Measurements from ENCODE around the gene SPEN. TPM values are rescaled to one million over a fixed set of nuclear protein-coding genes. Genes with fewer than 3 reads are reported as not detected.

Gene SPEN
- polyA plus RNA-seq, 3 donors, result 57.4 to 68.0 (median 67.3) TPM

- DNase-seq, result no peak
These were observed 85.1 kb downstream of the SPEN start for GRCh38 chr1:15932612-15933011.

- no peak for DNase-seq
These were observed 86.2 kb downstream of the SPEN start for GRCh38 chr1:15933684-15934083.

GRCh38 chr1:15934211-15935055 lies 86.9 kb downstream of the SPEN start:
- no peak for DNase-seq

- DNase-seq, result no peak
These were observed 87.8 kb downstream of the SPEN start for GRCh38 chr1:15935056-15935950.

- DNase-seq, result no peak
These were observed 88.5 kb downstream of the SPEN start for GRCh38 chr1:15936025-15936424.

- no peak for DNase-seq
These were observed 89.6 kb downstream of the SPEN start for GRCh38 chr1:15937146-15937545.

- no peak for DNase-seq
These were observed 90.2 kb downstream of the SPEN start for GRCh38 chr1:15937706-15938168.

GRCh38 chr1:15938628-15939161 lies 91.2 kb downstream of the SPEN start:
- no peak for DNase-seq

- DNase-seq, result peak; percentile 36
These were observed 91.9 kb downstream of the SPEN start for GRCh38 chr1:15939181-15940109.

- no peak for DNase-seq
These were observed 92.9 kb downstream of the SPEN start for GRCh38 chr1:15940110-15941043.

- DNase-seq, result no peak
These were observed 93.7 kb downstream of the SPEN start for GRCh38 chr1:15941044-15941840.

GRCh38 chr1:15941899-15942660 lies 94.6 kb downstream of the SPEN start:
- DNase-seq, result no peak

GRCh38 chr1:15942661-15943327 lies 95.3 kb downstream of the SPEN start:
- DNase-seq, result no peak

- DNase-seq, result no peak
These were observed 96.0 kb downstream of the SPEN start for GRCh38 chr1:15943328-15943991.

GRCh38 chr1:15943992-15944307 lies 96.4 kb downstream of the SPEN start:
- DNase-seq, result no peak

- no peak for DNase-seq
These were observed 97.0 kb downstream of the SPEN start for GRCh38 chr1:15944308-15945010.
